GM12872 (cell line): ENCODE measurements around the gene C16orf87.

Experiments
- TF ChIP-seq, protein P1 (sequence below): IDR thresholded peaks from 3 replicates; pipeline ENCODE4 v1.5.1; 2011; ENCODE audit warnings: low read depth, mild to moderate bottlenecking, low read length, moderate library complexity; ENCODE audit not compliant: insufficient read depth

Gene C16orf87

DNA sequence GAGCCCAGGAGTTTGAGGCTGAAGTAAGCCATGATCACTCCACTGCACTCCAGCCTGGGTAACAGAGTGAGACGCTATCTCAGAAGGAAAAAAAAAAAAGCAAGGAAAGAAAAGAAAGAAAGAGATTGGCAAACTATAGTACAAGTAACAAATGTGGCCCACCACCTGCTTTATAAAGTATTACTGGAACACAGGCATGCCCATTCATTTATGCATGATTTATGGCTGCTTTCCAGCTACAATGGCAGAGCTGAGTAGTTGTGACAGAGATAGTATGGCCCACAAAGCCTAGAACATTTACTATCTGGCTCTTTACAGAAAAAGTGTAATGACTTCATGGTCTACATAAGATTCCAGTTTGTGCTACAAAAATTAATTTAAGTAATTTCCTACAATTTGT is 23.6 kb downstream of the C16orf87 start:
- TF ChIP-seq, protein P1, sequence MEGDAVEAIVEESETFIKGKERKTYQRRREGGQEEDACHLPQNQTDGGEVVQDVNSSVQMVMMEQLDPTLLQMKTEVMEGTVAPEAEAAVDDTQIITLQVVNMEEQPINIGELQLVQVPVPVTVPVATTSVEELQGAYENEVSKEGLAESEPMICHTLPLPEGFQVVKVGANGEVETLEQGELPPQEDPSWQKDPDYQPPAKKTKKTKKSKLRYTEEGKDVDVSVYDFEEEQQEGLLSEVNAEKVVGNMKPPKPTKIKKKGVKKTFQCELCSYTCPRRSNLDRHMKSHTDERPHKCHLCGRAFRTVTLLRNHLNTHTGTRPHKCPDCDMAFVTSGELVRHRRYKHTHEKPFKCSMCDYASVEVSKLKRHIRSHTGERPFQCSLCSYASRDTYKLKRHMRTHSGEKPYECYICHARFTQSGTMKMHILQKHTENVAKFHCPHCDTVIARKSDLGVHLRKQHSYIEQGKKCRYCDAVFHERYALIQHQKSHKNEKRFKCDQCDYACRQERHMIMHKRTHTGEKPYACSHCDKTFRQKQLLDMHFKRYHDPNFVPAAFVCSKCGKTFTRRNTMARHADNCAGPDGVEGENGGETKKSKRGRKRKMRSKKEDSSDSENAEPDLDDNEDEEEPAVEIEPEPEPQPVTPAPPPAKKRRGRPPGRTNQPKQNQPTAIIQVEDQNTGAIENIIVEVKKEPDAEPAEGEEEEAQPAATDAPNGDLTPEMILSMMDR = no peak

DNA sequence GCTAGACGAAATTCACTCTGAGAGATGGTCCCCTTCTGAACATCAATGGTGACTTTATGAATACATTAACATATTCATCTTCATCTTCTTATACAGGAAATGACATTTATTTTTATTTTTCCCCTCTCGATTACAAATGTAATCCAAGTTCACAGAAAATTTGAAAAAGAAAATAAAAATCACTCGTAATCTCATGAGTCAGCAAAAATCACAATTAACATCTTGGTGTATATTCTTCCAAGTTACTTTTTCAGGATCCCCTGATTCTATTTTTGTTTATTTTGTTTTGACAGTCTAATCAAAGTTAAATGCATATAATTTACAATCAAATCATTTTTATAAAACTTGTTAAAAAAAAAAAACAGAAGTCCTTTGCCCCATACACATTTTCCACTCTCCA is 27.6 kb downstream of the C16orf87 start:
- TF ChIP-seq, protein P1 = no peak

DNA sequence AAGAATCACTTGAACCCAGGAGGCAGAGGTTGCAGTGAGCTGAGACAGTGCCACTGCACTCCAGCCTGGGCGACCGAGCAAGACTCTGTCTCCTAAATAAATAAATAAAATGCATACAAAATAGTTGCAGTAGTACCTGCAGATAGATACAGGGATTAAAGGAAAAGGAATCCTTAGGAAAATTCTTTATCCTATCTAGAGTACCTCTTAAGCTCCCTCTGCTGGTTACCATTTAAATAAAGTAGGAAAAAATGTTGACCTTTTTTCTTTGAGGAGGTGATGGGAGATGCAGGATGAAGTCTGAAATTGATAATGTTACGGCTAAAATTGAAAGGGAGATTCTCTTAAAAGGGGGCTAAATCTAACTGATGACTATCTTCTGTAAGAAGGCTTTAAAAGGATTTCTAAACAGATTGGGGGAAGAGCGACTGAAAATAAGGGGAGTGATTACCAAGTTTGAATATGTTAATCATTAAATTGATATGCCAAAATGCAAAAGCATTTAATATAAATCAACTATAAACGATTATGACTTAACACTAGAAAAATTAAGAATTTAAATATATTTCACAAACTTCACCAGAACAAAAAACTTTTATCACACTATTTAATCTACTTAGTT is 29.4 kb downstream of the C16orf87 start:
- TF ChIP-seq, protein P1 = peak; percentile 30; the same call in 1 of the 3 replicates

- TF ChIP-seq, protein P1 = no peak
Observed at GRCh38 chr16:46800494-46800893, 30.5 kb downstream of the C16orf87 start.

GRCh38 chr16:46797501-46797900 is 33.5 kb downstream of the C16orf87 start:
- TF ChIP-seq, protein P1 = no peak

- TF ChIP-seq, protein P1 = no peak
Observed at GRCh38 chr16:46796764-46797269, 34.2 kb downstream of the C16orf87 start.

- TF ChIP-seq, protein P1 = no peak
Observed at GRCh38 chr16:46793841-46794240, 37.1 kb downstream of the C16orf87 start.
